ENCODE data around the gene SORCS2.

SORCS2 gene

DNA sequence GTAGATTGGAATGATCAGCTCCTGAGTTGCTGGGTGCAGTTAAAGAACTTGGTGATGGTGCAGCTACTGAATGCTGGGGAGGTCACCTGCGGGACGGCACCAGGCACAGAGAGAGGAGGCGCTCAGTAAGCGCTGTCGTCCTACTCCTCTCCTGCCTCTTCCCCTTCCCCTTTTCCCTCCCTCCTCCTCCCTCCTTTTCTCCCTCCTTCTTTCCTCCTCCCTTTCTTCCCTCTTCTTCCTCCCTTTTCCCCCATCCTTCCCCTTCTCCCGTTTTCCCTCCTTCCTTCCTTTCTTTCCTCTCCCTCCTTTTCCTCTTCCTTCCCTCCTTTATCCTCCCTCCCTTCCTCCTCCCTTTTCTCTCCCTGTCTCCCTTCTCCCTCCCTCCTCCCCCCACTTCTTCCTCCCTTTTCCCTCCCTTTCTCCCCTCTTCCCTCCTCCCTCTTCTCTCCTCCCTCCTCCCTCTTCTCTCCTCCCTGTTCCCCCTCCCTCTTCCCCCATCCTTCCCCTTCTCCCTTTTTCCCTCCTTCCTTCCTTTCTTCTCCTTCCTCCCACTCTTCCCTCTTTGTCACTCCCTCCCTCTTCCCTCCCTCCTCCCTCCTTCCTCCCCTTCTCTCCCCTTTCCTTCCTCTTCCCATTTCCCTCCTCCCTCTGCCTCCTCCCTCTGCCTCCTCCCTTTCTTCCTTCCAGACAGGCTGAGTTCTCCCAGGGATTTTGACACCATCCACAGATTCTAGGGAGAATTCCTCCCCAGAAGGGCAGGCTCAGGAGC, 330.3 kb downstream of the SORCS2 start:
- DNase-seq, result no peak

DNA sequence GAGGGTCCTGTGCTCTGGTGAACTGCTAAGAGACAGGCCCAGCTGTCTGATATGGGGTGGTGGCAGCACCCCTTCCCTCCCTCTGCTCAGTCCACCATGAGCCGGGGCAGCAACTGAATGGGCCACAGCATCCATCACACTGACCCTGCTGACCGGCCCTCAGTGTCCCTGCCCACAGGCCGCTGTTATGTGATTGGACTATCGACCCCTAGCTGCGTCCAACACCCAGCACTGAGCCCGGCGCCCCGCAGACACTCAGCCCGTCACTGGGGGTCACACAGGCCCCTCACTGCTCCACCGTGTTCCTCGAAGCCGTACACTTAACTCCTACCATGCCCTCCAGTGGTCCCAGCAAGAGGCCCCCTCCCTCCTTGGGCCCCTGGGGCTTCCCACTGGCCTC, 331.2 kb downstream of the SORCS2 start:
- DNase-seq, result no peak

DNA sequence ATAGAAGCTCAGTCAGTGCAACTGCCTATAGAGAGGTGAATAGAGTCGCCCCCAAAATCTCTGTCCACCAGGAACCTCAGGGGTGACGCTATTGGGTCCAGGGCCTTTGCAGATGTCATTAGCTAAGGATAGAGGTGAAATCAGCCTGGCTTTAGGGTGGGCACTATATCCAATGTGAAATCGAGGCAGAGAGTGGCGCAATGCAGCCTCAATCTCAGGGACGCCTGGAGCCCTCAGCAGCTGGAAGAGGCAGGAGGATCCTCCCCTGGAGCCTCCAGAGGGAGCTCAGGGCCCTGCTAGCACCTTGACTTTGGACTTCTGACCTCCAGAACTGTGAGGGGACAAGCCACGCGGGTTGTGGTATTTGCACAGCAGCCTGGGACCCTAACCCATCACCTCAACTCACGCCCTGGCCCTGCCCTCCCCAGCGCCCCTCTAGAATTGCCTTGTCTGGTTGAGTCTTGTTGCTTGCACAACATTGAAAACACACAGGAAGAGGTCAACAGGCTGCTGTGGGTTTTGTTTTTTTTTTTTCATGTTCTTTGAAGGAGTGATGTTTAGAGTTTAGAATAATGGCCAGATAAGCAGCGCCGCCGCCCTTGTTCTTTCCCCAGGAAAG, 331.8 kb downstream of the SORCS2 start:
- DNase-seq, result no peak

DNA sequence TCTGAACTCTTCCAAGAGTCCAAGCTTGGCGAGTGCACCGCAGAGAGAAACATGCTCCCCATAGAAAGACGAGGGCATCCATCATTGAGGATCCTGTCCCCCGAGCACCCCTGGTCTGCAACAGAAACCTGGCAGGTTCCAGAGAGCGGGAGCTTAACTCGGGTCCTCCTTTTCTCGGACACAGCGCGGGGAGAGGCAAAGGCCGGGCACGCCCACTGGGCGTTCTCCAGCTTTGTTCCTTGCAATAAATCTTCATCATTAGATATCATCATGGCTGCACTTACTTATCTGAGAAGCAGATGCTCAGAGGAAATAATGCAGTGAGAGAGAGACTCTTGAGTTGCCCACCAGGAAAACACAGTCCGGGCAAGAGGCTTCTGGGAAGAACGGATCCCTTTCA, 332.5 kb downstream of the SORCS2 start:
- DNase-seq, result no peak

DNA sequence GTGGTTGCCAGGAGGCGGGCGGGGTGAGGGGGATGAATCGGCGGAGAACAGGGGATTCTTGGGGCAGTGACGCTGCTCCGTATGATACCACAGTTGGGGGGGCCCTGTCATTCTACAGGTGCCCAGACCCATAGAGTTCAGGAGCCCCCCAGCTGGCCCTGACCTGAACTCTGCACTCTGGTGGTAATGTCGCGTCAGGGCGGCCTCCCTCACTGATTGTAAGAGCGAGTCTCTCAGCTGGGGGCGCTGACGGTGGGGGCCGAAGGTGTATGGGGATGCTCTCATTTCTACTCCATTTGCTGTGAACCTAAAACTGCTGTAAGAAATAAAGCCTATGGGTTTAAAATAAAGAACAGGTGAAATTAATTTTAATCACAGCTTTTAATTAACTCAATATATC, 334.2 kb downstream of the SORCS2 start:
- no peak for DNase-seq

DNA sequence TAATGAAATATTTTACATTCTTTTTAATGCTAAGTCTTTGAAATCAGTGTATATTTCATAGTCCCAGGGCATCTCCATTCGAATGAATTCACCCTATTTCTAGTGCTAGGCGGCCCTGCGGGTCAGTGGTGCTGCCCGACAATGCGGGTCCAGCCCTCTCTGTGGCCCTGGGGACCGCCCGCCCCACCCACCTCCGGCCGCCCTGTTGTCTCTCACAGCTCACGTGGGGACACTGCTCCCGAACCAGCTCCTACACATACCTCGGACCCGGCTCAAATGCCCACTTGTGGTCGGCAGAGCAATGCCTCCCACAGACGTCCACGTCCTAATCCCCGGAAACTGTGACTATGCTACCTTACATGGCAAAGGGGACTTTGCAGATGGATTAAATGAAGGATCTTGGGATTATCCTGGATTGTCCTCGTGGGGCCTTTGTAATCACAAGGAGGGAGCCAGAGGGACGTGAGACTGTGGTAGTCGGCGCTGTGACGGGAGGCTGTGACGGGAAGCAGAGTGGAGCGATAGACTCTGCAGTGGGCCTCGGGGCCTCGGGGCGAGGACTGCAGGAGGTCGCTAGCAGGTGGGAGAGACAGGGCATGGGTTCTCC, 334.7 kb downstream of the SORCS2 start:
- no peak for DNase-seq

DNA sequence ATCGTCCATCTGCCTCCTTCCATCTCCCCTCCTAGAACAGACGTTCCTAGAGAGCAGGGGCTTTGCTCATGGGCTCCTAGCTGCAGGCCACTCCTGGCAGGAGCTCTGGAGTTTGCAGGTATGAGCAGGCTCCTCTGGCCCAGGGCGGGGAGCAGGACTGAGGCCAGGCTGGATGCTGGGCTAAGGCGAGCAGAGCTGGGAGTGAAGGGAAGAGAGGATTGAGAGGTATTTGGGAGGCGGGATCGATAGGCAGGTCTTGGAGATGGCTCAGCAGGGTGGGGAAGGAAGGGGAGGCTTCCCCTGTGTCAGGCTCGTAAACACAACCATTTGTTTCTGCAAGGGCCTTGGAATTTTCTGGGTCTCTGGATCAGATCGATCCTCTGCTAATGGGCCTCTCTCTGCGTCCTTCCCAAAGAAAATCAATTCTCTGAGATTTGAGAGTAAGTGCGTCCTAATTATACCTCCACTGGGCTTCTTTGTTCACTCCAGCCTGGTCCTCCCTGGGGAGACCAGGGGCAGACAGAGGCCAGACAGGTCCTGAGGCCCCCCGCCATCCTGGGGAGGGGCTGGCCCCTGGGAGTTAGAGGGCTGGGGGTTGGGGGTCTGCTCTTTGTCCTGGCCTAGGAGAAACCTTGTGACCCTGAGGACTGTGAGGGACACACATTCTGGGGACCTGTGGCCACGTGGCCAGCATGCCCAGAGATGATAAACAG, 337.2 kb downstream of the SORCS2 start:
- no peak for DNase-seq

DNA sequence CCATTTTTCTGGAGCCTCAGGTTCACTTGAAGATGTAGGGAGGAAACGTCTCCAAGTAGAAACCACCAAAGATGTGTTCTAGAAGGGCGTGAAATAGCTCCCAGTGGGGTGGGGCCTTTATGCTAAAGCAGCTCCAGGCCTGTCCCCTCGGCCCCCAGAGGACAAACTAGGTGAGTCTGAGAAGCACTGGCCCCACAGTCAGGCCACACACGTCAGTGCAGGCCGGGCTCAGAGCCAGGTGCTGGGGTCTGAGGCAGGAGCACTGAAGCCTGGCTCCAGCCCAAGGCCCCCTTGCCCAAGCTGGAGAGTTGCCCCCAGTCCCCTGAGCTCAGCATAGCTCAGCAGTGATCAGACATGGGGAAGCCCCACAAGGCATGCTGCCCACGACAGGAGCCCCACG, 337.7 kb downstream of the SORCS2 start:
- DNase-seq, result no peak

DNA sequence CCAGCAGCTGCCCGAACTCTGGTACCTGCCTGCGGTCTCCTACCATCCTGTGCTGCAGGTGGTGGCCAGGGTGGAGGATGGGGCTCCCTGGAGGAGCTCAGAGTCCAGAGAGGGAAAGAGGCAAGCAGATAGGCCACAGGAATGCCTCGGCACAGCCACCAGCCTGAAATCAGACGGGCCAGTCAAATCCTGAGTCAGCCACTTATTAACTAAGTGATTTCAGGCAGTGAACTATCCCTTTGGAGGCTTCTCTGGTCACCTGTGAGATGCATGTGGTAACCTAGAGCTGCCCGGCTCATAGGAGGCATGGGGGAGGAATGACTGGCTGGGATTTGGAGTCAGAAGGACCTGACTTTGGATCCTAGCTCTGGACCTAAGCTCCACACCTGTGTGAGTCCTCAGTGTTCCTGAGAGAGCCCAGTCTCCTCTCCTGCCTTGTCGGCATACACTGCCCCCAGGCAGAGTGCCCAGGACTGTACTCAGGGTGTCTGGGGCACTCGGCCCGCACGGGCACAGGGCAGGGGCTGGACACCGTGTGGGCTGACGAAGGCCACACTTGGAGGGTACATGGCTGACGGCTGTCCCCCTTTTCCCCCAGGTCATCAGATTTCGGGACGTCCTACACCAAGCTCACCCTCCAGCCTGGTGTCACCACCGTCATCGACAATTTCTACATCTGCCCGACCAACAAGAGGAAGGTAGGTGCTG, 338.7 kb downstream of the SORCS2 start:
- no peak for DNase-seq

DNA sequence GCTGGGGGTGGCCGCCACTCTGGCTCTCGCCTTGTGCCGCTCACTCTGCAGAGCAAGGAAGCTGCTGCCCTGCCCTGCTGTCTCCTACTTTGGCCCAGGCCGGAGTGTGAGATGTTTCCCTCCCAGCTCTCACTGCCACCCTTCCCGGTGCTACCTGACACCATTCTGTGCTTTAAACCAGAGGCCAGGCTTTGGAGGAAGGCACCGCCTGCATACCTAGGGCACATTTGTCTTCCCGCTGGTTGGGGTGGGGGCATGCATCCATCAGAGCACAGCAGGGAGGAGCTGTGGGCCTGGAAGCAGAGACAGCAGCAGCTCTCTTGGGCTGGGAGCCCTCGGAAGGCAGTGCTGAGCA, 339.3 kb downstream of the SORCS2 start:
- no peak for DNase-seq

DNA sequence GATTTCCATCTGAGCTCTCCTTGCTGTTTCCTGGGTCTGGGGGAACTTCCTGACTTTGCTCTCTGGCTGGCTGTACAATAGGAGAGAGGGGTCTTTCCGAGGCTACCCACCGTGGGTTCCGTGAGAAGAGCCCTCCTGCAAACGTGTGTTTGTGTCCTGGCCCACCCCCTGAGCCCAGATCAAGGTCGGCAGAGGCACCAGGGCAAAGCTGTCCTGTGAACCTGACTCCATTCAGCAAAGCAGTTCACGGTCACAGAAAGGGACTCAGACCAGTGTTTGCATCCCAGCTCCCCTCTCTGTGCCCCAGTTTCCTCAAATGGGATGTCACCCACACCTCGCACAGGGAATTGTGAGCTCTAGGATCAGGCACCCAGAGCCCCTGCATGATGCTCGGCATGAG, 339.7 kb downstream of the SORCS2 start:
- DNase-seq, result no peak

DNA sequence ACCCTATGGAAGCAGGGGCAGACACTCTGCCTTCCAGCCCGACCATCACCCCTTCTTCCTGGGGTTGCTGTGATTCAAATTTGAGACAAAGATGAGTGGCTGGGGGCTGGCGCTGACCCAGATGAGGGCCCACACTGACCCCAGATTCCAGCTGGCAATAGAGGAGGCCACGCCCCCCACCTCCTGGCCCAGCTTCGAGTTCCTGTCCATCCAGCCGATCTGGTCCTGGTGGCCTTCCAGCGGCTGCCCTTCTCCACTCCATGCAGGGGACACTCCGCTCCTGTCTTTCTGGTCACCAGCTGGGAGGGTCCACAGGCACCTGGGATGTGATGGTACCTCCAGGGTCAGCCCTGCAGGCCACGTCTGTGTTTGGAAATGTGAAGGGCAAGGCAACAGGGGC, 340.9 kb downstream of the SORCS2 start:
- DNase-seq, result no peak

DNA sequence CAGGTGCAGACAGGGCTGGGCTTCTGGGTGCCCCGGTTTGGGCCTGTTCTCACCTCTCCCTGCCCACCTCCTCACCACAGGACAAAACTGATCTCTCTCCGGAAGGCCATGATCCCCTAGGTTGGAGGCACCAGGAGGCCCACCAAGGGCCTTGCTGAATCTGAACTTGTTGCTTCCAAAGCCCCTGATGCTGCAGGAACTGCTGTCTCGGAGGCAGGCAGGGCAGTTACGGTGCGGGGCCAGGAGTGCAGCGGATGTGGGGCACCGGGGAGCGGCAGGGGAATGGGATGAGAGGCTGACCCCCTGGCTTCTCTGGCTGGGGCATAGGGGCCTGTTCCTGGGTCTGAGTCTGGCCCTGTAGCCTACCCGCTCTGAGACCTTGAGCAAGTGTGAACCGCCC, 342.8 kb downstream of the SORCS2 start:
- no peak for DNase-seq

DNA sequence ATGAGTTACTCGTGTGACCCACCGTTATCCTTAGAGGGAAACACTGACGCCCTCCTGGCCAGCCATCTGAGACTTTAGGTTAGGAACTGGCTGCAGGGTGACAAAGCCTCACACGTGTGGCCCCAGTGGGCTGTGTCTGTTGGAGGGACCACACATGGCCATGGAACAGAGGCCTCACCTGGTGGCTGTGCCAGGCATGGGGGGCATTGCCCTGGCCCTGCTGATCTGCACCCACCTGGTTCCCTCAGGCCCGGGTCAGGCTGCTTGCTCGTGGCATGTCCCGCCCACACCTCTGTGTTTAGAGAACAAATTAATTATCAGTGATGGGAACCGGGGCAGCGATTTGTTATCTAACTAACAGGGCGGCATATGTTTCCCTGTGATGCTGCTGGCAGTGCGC, 343.3 kb downstream of the SORCS2 start:
- no peak for DNase-seq

DNA sequence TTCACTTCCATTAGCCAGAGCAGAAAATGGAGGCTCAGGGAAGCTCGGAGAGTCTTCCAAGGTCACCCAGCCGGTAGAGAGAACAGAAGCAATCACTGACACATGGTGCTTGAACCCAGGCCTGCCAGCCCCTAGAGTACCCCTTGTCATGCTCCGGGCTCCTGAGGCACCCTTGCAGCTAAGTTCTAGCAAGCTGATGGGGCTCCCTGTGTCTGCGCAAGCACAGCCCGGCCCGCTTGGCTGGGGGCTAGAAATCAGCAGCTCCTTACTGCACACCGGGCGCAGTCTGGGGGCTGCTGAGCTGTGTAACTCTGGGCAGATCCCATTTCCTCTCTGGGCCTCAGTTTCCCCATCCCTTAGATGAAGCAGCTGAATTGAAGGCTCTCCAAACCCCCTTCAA, 344.5 kb downstream of the SORCS2 start:
- no peak for DNase-seq

DNA sequence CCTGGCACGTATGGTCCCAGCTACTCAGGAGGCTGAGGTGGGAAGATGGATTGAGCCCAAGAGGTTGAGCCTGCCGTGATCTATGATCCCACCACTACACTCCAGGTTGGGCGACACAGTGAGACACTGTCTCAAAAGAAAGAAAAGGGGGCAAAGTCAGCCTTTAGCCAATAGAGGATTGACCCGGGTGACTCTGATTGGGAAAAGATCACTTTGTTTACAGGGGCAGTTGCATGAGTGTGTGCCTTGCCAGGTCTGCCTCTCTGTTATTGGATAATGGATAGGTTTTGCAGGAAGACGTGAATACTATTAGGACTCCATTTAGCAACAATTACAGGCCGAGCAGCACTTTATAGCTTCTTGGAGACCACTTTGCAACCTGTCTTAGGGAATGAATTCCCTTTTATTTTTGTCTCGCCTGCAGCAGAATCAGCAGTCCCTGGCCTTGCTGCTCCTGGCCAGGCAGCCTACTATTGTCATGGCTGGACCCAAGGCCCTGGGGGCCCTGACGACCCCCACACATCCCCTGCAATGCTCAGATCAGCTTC, 345.6 kb downstream of the SORCS2 start:
- no peak for DNase-seq

DNA sequence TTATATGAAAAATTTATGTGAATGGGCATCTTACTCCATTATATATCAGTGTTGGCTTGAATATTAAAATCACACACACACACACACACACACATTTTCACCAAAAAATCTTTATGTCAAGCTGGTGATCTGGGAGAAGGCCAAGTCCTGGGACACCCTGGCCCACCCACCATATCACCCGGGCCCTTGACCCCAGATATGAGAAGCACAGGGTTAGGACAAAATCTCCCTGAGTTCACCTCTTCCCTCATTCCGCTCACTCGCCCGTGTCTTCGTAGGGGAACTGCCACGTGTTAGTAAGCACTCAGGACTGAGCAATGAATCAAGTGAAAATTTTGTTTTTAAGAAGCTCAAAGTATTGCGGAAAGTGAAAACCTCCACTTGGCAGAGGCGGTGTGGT, 346.2 kb downstream of the SORCS2 start:
- DNase-seq, result no peak

DNA sequence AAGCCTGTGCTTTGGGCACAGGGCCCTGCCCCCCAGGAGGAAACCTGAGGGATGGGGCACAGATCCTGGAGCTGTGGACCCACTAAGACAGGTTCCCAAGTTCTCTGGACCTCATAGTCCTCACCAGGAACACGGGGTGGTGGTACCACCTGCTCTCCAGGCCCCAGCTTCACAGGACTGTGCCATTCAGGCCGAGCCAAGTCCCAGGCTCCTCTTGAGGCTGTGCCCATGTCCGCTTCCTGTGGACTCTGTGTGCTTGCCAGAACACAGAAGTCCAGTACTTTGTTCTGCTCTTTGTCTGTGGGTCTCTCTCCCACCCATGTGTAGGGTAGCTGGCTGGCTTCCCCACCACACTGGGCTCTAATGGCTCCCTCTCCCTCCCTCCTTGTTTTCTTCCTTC, 346.8 kb downstream of the SORCS2 start:
- no peak for DNase-seq

DNA sequence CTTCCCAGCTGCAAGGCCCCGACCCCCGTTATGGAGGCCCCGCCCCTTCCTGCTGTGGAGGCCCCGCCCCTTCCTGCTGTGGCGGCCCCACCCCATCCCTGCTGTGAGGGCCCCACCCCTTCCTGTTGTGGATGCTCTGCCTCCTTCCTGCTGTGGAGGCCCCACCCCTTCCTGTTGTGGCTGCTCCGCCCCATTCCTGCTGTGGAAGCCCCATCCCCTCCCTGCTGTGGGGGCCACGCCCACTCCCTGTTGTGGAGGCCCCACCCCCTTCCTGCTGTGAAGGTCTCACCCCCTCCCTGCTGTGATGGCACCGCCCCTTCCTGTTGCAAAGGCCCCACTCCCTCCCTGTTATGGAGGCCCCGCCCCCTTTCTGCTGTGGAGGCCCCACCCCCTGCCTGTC, 347.3 kb downstream of the SORCS2 start:
- peak; percentile 60 for DNase-seq

DNA sequence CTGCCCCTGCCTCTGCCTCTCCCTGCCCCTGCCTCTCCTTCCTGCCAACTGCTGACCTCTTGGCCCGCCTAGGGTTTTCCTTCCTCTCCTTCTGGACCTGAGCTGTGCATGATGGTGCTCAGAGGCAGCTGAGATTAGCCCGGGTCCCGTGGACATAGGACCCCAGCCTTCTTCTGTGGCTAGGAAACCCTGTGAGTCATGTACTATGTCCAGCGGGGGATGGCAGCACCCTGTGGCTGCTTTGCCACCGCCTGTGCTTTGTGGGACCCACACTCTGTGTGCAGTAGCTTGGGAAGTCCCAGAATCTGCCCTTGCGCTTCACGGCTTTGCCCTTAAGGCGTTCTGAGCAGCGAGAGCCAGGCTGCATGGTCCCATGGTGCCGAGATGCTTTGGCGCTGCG, 347.9 kb downstream of the SORCS2 start:
- no peak for DNase-seq

DNA sequence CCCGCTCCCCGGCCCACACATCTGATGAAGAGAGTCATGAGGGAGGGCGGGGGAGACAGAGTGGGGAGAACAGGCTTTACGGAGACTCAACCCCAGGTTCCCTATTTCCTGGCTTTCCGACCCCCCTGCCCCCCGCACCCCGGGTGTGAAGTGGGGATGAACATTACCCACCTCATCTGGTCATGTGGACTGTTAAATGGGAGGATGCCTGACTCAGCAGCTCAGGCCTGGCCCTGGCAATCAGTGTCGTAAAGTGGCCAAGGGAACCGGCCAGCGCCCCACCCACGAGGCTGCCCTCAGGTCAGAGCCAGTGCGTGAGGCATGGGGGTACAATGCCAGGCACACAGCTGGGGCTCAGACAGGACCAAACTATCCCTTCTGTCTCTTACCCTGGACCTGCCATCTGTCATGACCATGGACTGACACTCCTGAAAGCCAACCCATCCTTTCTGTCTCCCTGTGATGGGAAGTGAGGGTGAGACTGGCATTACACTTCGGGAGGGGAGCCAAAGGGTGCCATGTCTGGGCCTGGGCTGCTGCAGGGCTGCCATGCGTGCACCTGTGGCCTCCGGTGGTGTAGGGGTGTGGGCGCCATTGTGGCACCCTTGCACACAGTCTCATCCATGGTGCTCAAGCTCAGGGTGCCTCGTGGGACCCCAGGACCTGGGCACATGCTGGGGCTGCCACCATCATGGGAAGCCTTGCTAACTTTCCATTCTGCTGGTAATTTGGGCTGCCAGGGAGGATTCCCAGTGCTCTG, 348.5 kb downstream of the SORCS2 start:
- no peak for DNase-seq

DNA sequence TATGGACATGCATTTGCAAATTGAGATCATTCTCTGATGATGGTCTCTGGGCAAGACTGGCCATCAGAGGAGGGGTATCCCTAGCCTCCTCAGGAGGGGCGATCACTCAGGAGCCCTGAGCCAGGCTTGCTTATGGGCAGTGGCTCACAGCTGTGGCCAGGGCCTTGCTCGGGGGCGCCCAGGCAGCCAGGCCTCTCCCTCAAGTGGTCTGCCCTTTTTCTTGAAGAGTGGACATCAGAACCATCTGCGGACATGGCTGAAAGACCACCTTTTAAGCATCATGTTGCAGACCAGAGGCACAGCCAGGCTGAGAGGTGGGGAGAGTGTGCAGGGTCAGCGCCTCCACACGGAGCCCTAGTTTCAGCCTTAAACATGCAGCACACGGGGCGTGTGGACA, 349.1 kb downstream of the SORCS2 start:
- DNase-seq, result no peak

Data from stimulated activated CD8-positive, alpha-beta memory T cell treated with anti-CD3 and anti-CD28 coated beads, Interleukin-4, amount 100 ng/mL, for 48 hours (primary cell).